Ectodermal cell (in vitro differentiated cells): ENCODE measurements around the gene TMTC2.

Experiments
- H3K27ac ChIP-seq: 2 replicates; pipeline ENCODE4 v1.7.0; 2013; ENCODE audit warnings: mild to moderate bottlenecking, low read depth, low read length; ENCODE audit not compliant: insufficient read depth, poor library complexity, severe bottlenecking
- H3K27me3 ChIP-seq: 2 replicates; pipeline ENCODE4 v1.7.0; 2013; ENCODE audit warnings: mild to moderate bottlenecking, low read length; ENCODE audit not compliant: insufficient read depth, control insufficient read depth, poor library complexity, severe bottlenecking
- H3K36me3 ChIP-seq: one replicate; pipeline ENCODE4 v1.7.0; 2013; ENCODE audit warnings: low read length; ENCODE audit not compliant: control insufficient read depth, insufficient read depth
- H3K4me1 ChIP-seq: one replicate; pipeline ENCODE4 v1.7.0; 2013; ENCODE audit warnings: low read length; ENCODE audit not compliant: control insufficient read depth, insufficient read depth
- H3K4me3 ChIP-seq: 2 replicates; pipeline ENCODE4 v1.7.0; 2013; ENCODE audit warnings: low read depth, low read length, control low read depth; ENCODE audit not compliant: insufficient read depth
- H3K9me3 ChIP-seq: 2 replicates; pipeline ENCODE4 v1.7.0; 2013; ENCODE audit warnings: mild to moderate bottlenecking, low read length, moderate library complexity; ENCODE audit not compliant: control insufficient read depth
- WGBS, 2 experiments: methylation state at CpG; one replicate each; pipeline ENCODE4 v1.1.7; 2013; ENCODE audit warnings: missing lambda C conversion rate in 2 of 2; 5-methylcytosine and 5-hydroxymethylcytosine counted together

The TMTC2 gene

DNA sequence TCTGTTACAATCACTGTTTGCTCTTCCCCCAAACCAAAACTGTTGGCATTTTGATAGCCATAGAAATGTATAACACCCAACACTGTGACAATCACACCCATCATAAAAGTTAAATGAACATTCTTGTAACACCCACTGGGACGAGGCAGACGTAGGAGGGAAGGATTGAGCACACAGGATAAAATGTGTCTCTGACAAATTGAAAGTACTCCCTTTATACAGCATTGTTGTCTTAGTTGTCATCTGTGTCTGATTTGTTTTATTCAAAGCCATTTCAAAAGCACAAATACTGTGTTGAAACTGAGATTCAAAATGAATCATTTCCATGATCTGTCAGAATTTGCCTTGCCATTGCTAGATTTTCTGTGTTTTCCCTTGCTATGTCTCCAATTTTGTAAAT lies 436.3 kb downstream of the TMTC2 start:
- H3K4me3 ChIP-seq: no peak overlapping the region
- peaks cover 2% of the 10 kb centered on the region for H3K4me1 ChIP-seq
- WGBS, 2 experiments: 91% methylated on average over 2 of the region's 2 CpGs; no CpG with 5 or more reads in 1 of the 2 experiments
- H3K36me3 ChIP-seq: no peaks in the 10 kb centered on the region
- no peaks in the 10 kb centered on the region for H3K9me3 ChIP-seq
- no peak overlapping the region for H3K27ac ChIP-seq
- no peaks in the 10 kb centered on the region for H3K27me3 ChIP-seq

DNA sequence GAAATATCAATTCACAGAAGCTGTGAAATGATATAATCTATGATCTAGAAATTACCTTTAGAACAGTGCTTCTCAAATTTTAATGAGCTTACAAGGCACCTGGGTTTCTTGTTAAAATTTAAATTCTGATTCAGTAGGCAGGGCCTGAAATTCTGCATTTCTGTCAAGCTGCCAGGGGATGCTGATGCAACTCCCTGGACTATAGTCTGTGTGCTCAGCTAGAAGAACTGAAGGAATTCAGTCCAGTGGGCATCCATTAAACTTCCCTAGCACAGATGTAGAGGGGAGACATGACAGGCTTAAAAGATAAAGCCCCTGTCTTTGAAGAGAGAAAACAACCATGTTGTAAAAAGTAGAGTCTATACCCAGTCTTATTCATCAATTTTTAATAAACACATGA lies 441.8 kb downstream of the TMTC2 start:
- no peak overlapping the region for H3K27ac ChIP-seq
- H3K4me1 ChIP-seq: no peaks in the 10 kb centered on the region
- no peaks in the 10 kb centered on the region for H3K27me3 ChIP-seq
- no peak overlapping the region for H3K4me3 ChIP-seq
- no peaks in the 10 kb centered on the region for H3K9me3 ChIP-seq
- H3K36me3 ChIP-seq: no peaks in the 10 kb centered on the region

DNA sequence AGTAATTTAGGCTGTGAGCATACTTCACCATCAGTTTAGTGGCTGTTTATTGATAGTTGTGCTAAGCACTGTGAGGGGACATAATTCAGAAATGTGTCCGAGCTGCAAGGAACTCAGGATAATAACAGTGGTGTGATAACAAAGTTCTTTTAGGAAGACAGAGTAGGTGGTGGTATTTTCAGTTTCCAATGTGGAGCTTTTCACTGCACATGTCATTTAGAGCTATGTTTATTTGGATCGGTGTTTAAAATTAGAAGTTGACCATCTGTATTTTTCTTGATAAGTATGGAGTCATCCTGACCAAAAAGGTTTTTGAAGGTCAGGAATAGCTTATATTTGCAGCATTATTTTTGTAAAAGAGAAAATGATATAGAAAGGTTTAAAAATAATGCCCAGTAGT lies 443.5 kb downstream of the TMTC2 start:
- Histone ChIP-seq H3K4me3 (no peak overlapping the region), H3K27ac (no peak overlapping the region), H3K4me1 (no peaks in the 10 kb centered on the region), H3K36me3 (no peaks in the 10 kb centered on the region), H3K27me3 (no peaks in the 10 kb centered on the region), H3K9me3 (no peaks in the 10 kb centered on the region)
- 93 to 96% methylated on average over 2 of the region's 2 CpGs for WGBS, 2 experiments

DNA sequence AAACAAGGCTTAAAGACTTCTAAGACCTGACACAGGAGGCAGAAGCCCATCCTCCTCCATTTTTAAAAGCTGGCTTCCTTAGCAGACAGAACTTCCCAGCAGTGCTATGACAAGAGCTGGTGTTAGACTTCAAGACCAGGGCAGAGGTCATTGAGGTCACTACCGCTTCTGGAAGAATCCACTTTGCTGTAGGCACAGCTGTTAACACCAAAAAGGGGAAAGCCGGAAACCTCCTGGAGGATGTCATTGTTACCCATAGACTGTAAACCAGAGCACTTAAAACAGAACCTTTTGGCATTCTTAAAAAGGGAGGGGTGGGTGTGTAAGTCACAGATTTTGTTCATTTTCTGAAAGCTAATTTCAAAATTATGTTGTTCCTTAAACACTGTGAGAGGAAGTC lies 445.7 kb downstream of the TMTC2 start:
- no peak overlapping the region for H3K27ac ChIP-seq
- no peaks in the 10 kb centered on the region for H3K27me3 ChIP-seq
- 88 to 90% methylated on average over 2 of the region's 2 CpGs for WGBS, 2 experiments
- H3K9me3 ChIP-seq: no peaks in the 10 kb centered on the region
- H3K36me3 ChIP-seq: no peaks in the 10 kb centered on the region
- H3K4me1 ChIP-seq: peaks cover 5% of the 10 kb centered on the region
- no peak overlapping the region for H3K4me3 ChIP-seq

DNA sequence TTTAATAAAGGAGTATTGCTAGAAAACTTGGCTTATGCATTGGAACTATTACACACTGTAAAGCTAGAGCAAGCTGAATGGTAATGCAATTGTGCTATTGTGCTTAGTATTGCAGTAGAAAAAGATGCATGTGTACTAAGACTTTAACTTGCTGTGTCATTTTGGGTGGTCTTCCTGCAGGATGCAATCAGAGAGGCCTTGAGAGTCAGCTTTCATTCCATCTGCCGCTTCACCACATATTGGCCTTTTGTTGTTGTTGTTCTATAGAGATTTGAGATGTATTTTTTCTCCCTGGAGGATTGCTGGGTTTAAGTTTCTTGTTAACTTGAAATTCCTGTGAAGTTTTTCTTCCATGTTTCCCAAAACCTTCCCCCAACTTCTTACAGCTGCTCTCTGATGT lies 449.7 kb downstream of the TMTC2 start:
- WGBS, 2 experiments: 56% methylated on average over 1 of the region's 1 CpG; no CpG with 5 or more reads in 1 of the 2 experiments
- H3K4me1 ChIP-seq: peaks cover 5% of the 10 kb centered on the region
- no peaks in the 10 kb centered on the region for H3K27me3 ChIP-seq
- no peak overlapping the region for H3K4me3 ChIP-seq
- H3K27ac ChIP-seq: no peak overlapping the region
- peaks cover 7% of the 10 kb centered on the region for H3K9me3 ChIP-seq
- no peaks in the 10 kb centered on the region for H3K36me3 ChIP-seq

DNA sequence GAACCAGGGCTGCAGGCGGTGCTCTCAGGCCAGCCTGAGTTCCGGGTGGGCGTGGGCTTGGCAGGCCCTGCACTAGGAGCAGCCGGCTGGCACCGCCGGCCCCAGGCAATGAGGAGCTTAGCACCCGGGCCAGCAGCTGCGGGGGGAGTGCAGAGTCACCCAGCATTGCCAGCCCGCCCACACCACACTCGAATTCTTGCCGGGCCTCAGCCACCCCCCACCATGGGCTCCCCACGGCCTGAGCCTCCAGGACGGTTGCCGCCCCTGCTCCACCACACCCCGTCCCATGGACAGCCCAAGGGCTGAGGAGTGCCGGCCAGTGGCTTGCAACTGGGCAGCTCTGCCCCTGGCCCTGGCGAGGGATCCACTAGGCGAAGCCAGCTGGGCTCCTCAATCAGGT lies 453.4 kb downstream of the TMTC2 start:
- WGBS, 2 experiments: 96 to 97% methylated on average over 18 of the region's 18 CpGs
- Histone ChIP-seq H3K27me3 (no peaks in the 10 kb centered on the region), H3K4me1 (peaks cover 5% of the 10 kb centered on the region), H3K36me3 (no peaks in the 10 kb centered on the region), H3K27ac (no peak overlapping the region), H3K4me3 (no peak overlapping the region), H3K9me3 (peaks cover 7% of the 10 kb centered on the region)

- peaks cover 2% of the 10 kb centered on the region for H3K4me1 ChIP-seq
- peaks cover 7% of the 10 kb centered on the region for H3K9me3 ChIP-seq
- no peaks in the 10 kb centered on the region for H3K27me3 ChIP-seq
- no peaks in the 10 kb centered on the region for H3K36me3 ChIP-seq
- no peak overlapping the region for H3K4me3 ChIP-seq
- H3K27ac ChIP-seq: no peak overlapping the region
- WGBS, 2 experiments: 92 to 95% methylated on average over 3 to 5 of the region's 5 CpGs
Observed at GRCh38 chr12:83141460-83141994, 454.8 kb downstream of the TMTC2 start.

GRCh38 chr12:83142914-83143313 lies 456.2 kb downstream of the TMTC2 start:
- Histone ChIP-seq H3K27ac (no peak overlapping the region), H3K4me3 (no peak overlapping the region), H3K36me3 (no peaks in the 10 kb centered on the region), H3K27me3 (no peaks in the 10 kb centered on the region), H3K9me3 (peaks cover 7% of the 10 kb centered on the region), H3K4me1 (no peaks in the 10 kb centered on the region)
- WGBS, 2 experiments: 83 to 95% methylated on average over 6 of the region's 6 CpGs

- H3K4me1 ChIP-seq: no peaks in the 10 kb centered on the region
- no peak overlapping the region for H3K27ac ChIP-seq
- H3K36me3 ChIP-seq: no peaks in the 10 kb centered on the region
- no peak overlapping the region for H3K4me3 ChIP-seq
- no peaks in the 10 kb centered on the region for H3K27me3 ChIP-seq
- H3K9me3 ChIP-seq: peaks cover 7% of the 10 kb centered on the region
- WGBS, 2 experiments: 80 to 94% methylated on average over 1 of the region's 1 CpG
Observed at GRCh38 chr12:83143950-83144349, 457.2 kb downstream of the TMTC2 start.

DNA sequence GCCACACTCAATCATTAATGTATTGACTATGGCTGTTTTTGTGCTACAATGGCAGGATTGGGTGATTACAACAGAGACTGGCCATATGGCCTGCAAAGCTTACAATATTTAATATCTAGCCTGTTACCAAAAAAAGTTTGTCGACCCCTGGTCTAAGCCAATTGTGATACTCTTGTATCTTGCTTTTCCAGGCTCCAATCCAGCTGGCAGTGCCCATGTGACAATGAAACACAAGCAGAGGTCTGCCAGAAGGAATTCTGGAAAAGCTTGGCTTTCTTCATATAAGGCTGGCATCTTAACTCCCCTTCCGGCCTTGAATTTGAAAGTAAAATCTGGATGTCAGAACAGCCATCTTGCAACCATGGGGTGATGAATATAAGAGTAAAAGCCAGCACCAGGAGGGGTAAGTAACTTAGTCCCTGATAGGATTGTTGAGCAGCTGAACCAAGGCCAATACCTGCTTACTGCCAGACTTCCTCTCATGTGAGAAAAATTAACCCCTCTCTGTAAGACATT lies 458.7 kb downstream of the TMTC2 start:
- H3K36me3 ChIP-seq: no peaks in the 10 kb centered on the region
- H3K4me3 ChIP-seq: no peak overlapping the region
- no peaks in the 10 kb centered on the region for H3K4me1 ChIP-seq
- no peaks in the 10 kb centered on the region for H3K9me3 ChIP-seq
- 94 to 98% methylated on average over 2 of the region's 2 CpGs for WGBS, 2 experiments
- no peaks in the 10 kb centered on the region for H3K27me3 ChIP-seq
- H3K27ac ChIP-seq: no peak overlapping the region

- H3K27ac ChIP-seq: no peak overlapping the region
- H3K4me3 ChIP-seq: no peak overlapping the region
- H3K27me3 ChIP-seq: no peaks in the 10 kb centered on the region
- WGBS, 2 experiments: 96 to 100% methylated on average over 2 of the region's 2 CpGs
- H3K9me3 ChIP-seq: no peaks in the 10 kb centered on the region
- H3K36me3 ChIP-seq: no peaks in the 10 kb centered on the region
- H3K4me1 ChIP-seq: no peaks in the 10 kb centered on the region
Observed at GRCh38 chr12:83147341-83147740, 460.6 kb downstream of the TMTC2 start.
